Measurements from ENCODE around the gene GABRA5. TPM values are rescaled to one million over a fixed set of nuclear protein-coding genes. Genes with fewer than 3 reads are reported as not detected.

The GABRA5 gene
- total and polyA plus RNA-seq, 8 donors, result 0.06 to 0.15 (median 0.09) TPM; not detected in 5

DNA sequence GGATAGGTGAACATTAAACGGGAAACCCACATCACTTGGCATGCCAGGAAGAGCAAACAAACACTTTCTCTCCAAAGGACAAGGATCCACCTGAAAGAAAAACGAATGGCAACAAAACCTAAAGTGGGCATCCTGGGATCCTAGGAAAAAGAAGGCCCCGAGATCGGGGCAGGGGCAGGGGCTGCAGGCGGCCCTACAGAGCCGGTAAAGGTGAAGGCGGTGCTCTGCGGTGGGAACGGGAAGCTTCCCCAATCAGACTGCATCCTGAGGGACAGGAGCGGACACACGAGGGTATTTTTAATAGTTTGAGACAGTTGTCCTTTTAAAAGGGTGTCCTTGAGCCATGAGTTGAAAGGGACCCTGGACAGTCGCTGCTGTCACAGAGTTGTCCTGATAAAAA lies 24.9 kb upstream of the GABRA5 start:
- ATAC-seq (no peak), DNase-seq (no peak)
- Histone ChIP-seq H3K4me1 (no peaks in the 10 kb centered on the region), H3K27me3 (peaks cover 0 to 39% of the 10 kb centered on the region in 2 donors), H3K4me3 (no peak overlapping the region), H3K27ac (no peak overlapping the region), H3K9me3 (peaks cover 0 to 6% of the 10 kb centered on the region in 2 donors), H3K36me3 (no peaks in the 10 kb centered on the region)
- intact Hi-C loops (cut with DNase I), result no loop called here
- TF ChIP-seq, protein P1, sequence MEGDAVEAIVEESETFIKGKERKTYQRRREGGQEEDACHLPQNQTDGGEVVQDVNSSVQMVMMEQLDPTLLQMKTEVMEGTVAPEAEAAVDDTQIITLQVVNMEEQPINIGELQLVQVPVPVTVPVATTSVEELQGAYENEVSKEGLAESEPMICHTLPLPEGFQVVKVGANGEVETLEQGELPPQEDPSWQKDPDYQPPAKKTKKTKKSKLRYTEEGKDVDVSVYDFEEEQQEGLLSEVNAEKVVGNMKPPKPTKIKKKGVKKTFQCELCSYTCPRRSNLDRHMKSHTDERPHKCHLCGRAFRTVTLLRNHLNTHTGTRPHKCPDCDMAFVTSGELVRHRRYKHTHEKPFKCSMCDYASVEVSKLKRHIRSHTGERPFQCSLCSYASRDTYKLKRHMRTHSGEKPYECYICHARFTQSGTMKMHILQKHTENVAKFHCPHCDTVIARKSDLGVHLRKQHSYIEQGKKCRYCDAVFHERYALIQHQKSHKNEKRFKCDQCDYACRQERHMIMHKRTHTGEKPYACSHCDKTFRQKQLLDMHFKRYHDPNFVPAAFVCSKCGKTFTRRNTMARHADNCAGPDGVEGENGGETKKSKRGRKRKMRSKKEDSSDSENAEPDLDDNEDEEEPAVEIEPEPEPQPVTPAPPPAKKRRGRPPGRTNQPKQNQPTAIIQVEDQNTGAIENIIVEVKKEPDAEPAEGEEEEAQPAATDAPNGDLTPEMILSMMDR (IDR thresholded peaks at IDR 0.05), result no peak

DNA sequence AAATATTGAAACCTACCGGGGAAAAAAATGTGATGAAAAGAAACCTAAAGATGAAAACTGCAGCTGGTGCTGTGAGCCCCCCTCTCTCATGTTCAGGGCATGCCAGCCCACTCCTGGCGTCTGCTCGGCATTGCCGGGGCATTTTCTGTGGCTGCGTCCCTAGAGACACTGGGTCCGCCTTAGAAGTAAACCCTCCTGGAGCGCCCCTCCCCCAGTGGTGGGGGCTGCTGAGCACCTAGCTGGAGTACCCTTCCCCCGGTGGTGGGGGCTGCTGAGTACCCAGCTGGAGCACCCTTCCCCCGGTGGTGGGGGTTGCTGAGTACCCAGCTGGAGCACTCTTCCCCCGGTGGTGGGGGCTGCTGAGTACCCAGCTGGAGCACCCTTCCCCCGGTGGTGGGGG lies 24.5 kb upstream of the GABRA5 start:
- H3K4me1 ChIP-seq, result no peaks in the 10 kb centered on the region
- ATAC-seq, result no peak
- H3K27ac ChIP-seq, result no peak overlapping the region
- peaks cover 0 to 3% of the 10 kb centered on the region in 2 donors for H3K9me3 ChIP-seq
- peaks cover 0 to 39% of the 10 kb centered on the region in 2 donors for H3K27me3 ChIP-seq
- H3K4me3 ChIP-seq, result no peak overlapping the region
- intact Hi-C loops (cut with DNase I), result no loop called here
- TF ChIP-seq, protein P1 (IDR thresholded peaks at IDR 0.05), result no peak
- DNase-seq, result peak in 1 of 4 donors; percentile 24
- no peaks in the 10 kb centered on the region for H3K36me3 ChIP-seq

DNA sequence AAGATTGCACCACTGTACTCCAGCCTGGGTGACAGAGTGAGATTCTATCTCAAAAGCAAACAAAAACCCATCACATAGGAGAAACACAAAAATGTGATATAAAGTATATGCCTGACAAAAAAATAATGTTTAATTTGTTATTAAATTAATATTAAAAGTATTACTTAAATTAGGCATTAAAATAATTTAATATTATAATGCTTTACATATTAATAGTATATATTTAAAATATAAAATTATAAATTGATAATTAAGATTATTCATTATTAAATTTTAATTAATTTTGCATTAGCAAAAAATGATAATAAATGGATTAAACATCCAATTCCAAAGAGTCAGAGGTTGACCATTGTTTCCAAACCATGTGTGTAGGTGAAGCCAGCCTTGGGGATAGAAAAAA lies 22.0 kb upstream of the GABRA5 start:
- Histone ChIP-seq H3K4me1 (no peaks in the 10 kb centered on the region), H3K9me3 (peaks cover 0 to 8% of the 10 kb centered on the region in 2 donors), H3K36me3 (no peaks in the 10 kb centered on the region), H3K4me3 (no peak overlapping the region), H3K27me3 (peaks cover 0 to 24% of the 10 kb centered on the region in 2 donors), H3K27ac (no peak overlapping the region)
- DNase-seq (no peak), ATAC-seq (no peak)
- TF ChIP-seq, protein P1 (IDR thresholded peaks at IDR 0.05), result no peak
- intact Hi-C loops (cut with DNase I), result no loop called here

DNA sequence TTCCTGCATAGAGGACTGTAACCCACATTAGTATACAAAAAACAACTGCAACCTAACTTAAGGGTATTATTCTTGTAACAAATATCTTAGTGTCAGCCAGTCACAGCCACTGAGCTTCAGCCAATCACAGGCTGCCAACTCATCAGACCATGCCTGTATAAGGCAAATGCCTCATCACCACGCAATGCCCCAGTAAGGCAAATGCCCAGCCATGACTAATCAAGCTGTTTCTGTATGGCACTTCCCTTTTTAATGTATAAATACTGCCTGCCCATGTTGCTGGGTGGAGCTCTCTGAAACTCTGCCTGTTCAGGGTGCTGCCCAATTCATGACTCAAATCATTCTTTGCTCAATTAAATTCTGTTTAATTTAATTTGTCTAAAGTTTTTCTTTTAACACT lies 18.4 kb upstream of the GABRA5 start:
- Histone ChIP-seq H3K36me3 (no peaks in the 10 kb centered on the region), H3K27me3 (no peaks in the 10 kb centered on the region), H3K9me3 (peaks cover 0 to 8% of the 10 kb centered on the region in 2 donors), H3K27ac (no peak overlapping the region), H3K4me3 (no peak overlapping the region), H3K4me1 (no peaks in the 10 kb centered on the region)
- TF ChIP-seq, protein P1 (IDR thresholded peaks at IDR 0.05), result no peak
- DNase-seq (no peak), ATAC-seq (no peak)
- intact Hi-C loops (cut with DNase I), result no loop called here

DNA sequence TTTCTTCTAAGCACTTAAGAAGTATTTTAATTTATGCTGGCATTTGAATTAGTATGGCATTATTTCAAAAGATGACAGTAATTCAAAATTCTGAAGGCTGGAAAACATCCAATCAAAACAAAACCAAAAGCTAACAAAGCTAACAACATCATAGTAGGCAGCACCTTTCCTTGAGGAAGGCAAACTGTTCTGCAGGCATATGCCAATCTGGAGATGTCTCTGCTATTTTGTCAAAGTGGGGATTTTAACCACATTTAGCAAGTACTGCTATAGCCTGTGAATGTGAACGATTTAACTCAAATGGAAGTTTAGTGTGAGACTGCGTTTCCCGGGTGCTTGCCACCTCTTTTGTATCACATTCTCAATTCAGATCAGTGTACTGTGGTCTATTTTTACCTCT lies 16.7 kb upstream of the GABRA5 start:
- no peaks in the 10 kb centered on the region for H3K4me1 ChIP-seq
- TF ChIP-seq, protein P1 (IDR thresholded peaks at IDR 0.05), result no peak
- DNase-seq, result no peak
- intact Hi-C loops (cut with DNase I), result no loop called here
- no peak overlapping the region for H3K27ac ChIP-seq
- no peak for ATAC-seq
- no peaks in the 10 kb centered on the region for H3K36me3 ChIP-seq
- peaks cover 0 to 8% of the 10 kb centered on the region in 2 donors for H3K9me3 ChIP-seq
- no peaks in the 10 kb centered on the region for H3K27me3 ChIP-seq
- no peak overlapping the region for H3K4me3 ChIP-seq
